SU-DHL-6 (cell line): ENCODE results near the gene COCH.

Experiments used
- H2AFZ ChIP-seq: fragments of 200-600 bp; sonication (generic); 2 replicates; pipeline ENCODE4 v1.6.1; 2014; ENCODE audit warnings: low read depth, mild to moderate bottlenecking, moderate library complexity, mixed read lengths, antibody characterized with exemption, low read length; ENCODE audit not compliant: severe bottlenecking
- H3F3A ChIP-seq: fragments of 200-600 bp; shearing (Covaris generic); 2 replicates; pipeline ENCODE4 v1.6.0; 2016; ENCODE audit warnings: antibody characterized with exemption, mild to moderate bottlenecking; ENCODE audit not compliant: insufficient read depth
- H3K27ac ChIP-seq: fragments of 200-600 bp; sonication (generic); 2 replicates; pipeline ENCODE4 v1.5.1; 2016; ENCODE audit warnings: low read depth, mild to moderate bottlenecking, low read length, moderate library complexity, mixed read lengths
- H3K27me3 ChIP-seq: fragments of 200-600 bp; sonication (generic), shearing (Covaris generic); 2 replicates; pipeline ENCODE4 v1.6.0; 2014; ENCODE audit warnings: mild to moderate bottlenecking, low read length
- H3K36me3 ChIP-seq: fragments of 200-600 bp; sonication (generic); 2 replicates; pipeline ENCODE4 v1.6.1; 2014; ENCODE audit warnings: mild to moderate bottlenecking, low read length, mixed read lengths
- H3K4me2 ChIP-seq: fragments of 300-600, 200-600 bp; shearing (Covaris generic), sonication (generic); 2 replicates; pipeline ENCODE4 v1.6.0; 2014; ENCODE audit warnings: low read length, low read depth, mild to moderate bottlenecking; ENCODE audit not compliant: poor library complexity, severe bottlenecking
- H3K4me3 ChIP-seq: fragments of 200-600 bp; sonication (generic); 2 replicates; pipeline ENCODE4 v1.5.1; 2014; ENCODE audit warnings: antibody characterized with exemption, low read length, mild to moderate bottlenecking, mixed read lengths; ENCODE audit not compliant: insufficient read depth, poor library complexity, severe bottlenecking
- H3K79me2 ChIP-seq: fragments of 200-600 bp; sonication (generic); 2 replicates; pipeline ENCODE4 v1.6.1; 2014; ENCODE audit warnings: mild to moderate bottlenecking, low read length, moderate library complexity; ENCODE audit not compliant: insufficient read depth
- H3K9ac ChIP-seq: fragments of 200-600 bp; sonication (generic); 2 replicates; pipeline ENCODE4 v1.7.0; 2014; ENCODE audit warnings: mild to moderate bottlenecking, low read length
- H3K9me2 ChIP-seq: fragments of 200-600 bp; sonication (generic); replicated peaks from 2 replicates; pipeline ENCODE4 v1.6.1; 2014; ENCODE audit warnings: low read length; ENCODE audit not compliant: insufficient read depth
- H3K9me3 ChIP-seq: fragments of 200-600 bp; sonication (generic); 2 replicates; pipeline ENCODE4 v1.6.1; 2014; ENCODE audit warnings: low read length, mixed read lengths; ENCODE audit not compliant: insufficient read depth
- H4K20me1 ChIP-seq: fragments of 200-600 bp; sonication (generic); 2 replicates; pipeline ENCODE4 v1.6.1; 2014; ENCODE audit warnings: low read depth, mild to moderate bottlenecking, antibody characterized with exemption, low read length, moderate library complexity, mixed read lengths
- CTCF ChIP-seq: fragments of 200-600 bp; sonication (generic); IDR thresholded peaks from one replicate; pipeline ENCODE4 v1.5.1; 2017; ENCODE audit warnings: antibody characterized with exemption, mild to moderate bottlenecking, low read length, moderate library complexity; ENCODE audit not compliant: insufficient read depth, poor library complexity, severe bottlenecking
- EZH2phosphoT487 ChIP-seq: fragments of 200-600 bp; sonication (generic), shearing (Covaris generic); conservative IDR thresholded peaks from 2 replicates; pipeline ENCODE4 v1.6.1; 2018; ENCODE audit warnings: mild to moderate bottlenecking, antibody characterized with exemption, low read length, moderate library complexity, mixed read lengths

Gene COCH

GRCh38 chr14:30921305-30921704 is 46.9 kb downstream of the COCH start:
- Histone ChIP-seq H3K27ac (peak overlapping the region; percentile 32; the same call in 1 of the 2 replicates), H2AFZ (no peak overlapping the region), H3F3A (peaks cover 13% of the 10 kb centered on the region; the same call in 1 of the 2 replicates), H3K9me2 (no peaks in the 10 kb centered on the region), H3K79me2 (no peaks in the 10 kb centered on the region), H3K36me3 (peaks cover 33% of the 10 kb centered on the region; the same call in 1 of the 2 replicates), H3K4me2 (no peak overlapping the region), H3K9me3 (no peaks in the 10 kb centered on the region), H3K27me3 (no peaks in the 10 kb centered on the region), H4K20me1 (no peaks in the 10 kb centered on the region), H3K9ac (no peak overlapping the region), H3K4me3 (no peak overlapping the region)
- TF ChIP-seq EZH2phosphoT487 (no peak), CTCF (no peak)

- H3K9me3 ChIP-seq: no peaks in the 10 kb centered on the region
- TF ChIP-seq CTCF (no peak), EZH2phosphoT487 (no peak)
- H3K79me2 ChIP-seq: no peaks in the 10 kb centered on the region
- peaks cover 13% of the 10 kb centered on the region; the same call in 1 of the 2 replicates for H3F3A ChIP-seq
- no peak overlapping the region for H3K9ac ChIP-seq
- no peaks in the 10 kb centered on the region for H3K27me3 ChIP-seq
- H4K20me1 ChIP-seq: no peaks in the 10 kb centered on the region
- H3K9me2 ChIP-seq: no peaks in the 10 kb centered on the region
- no peak overlapping the region; the same call in 1 of the 2 replicates for H3K27ac ChIP-seq
- H3K4me3 ChIP-seq: no peak overlapping the region
- H2AFZ ChIP-seq: no peak overlapping the region
- H3K4me2 ChIP-seq: no peak overlapping the region
- H3K36me3 ChIP-seq: peaks cover 36% of the 10 kb centered on the region; the same call in 1 of the 2 replicates
Observed at GRCh38 chr14:30921788-30922187, 47.4 kb downstream of the COCH start.

- Histone ChIP-seq H2AFZ (no peak overlapping the region), H3K36me3 (peaks cover 35% of the 10 kb centered on the region; the same call in 1 of the 2 replicates), H3K79me2 (no peaks in the 10 kb centered on the region), H3K9ac (no peak overlapping the region), H3K4me2 (no peak overlapping the region), H3K9me2 (no peaks in the 10 kb centered on the region), H3K9me3 (no peaks in the 10 kb centered on the region), H4K20me1 (no peaks in the 10 kb centered on the region), H3K27me3 (no peaks in the 10 kb centered on the region), H3K4me3 (no peak overlapping the region), H3K27ac (no peak overlapping the region), H3F3A (peaks cover 20% of the 10 kb centered on the region; the same call in 1 of the 2 replicates)
- TF ChIP-seq EZH2phosphoT487 (no peak), CTCF (no peak)
Observed at GRCh38 chr14:30925254-30925653, 50.9 kb downstream of the COCH start.
